NB4 (cell line): ENCODE results near the gene TFF2.

ENCODE experiments used
- POLR2A ChIP-seq: IDR thresholded peaks from 2 replicates; pipeline ENCODE4 v1.6.1; 2011; ENCODE audit warnings: mild to moderate bottlenecking; ENCODE audit not compliant: insufficient read length; ENCODE audit errors: extremely low read depth
- TF ChIP-seq, protein P1 (sequence below): IDR thresholded peaks from one replicate; pipeline ENCODE4 v1.5.1; 2012; ENCODE audit warnings: low read depth, low read length

DNA sequence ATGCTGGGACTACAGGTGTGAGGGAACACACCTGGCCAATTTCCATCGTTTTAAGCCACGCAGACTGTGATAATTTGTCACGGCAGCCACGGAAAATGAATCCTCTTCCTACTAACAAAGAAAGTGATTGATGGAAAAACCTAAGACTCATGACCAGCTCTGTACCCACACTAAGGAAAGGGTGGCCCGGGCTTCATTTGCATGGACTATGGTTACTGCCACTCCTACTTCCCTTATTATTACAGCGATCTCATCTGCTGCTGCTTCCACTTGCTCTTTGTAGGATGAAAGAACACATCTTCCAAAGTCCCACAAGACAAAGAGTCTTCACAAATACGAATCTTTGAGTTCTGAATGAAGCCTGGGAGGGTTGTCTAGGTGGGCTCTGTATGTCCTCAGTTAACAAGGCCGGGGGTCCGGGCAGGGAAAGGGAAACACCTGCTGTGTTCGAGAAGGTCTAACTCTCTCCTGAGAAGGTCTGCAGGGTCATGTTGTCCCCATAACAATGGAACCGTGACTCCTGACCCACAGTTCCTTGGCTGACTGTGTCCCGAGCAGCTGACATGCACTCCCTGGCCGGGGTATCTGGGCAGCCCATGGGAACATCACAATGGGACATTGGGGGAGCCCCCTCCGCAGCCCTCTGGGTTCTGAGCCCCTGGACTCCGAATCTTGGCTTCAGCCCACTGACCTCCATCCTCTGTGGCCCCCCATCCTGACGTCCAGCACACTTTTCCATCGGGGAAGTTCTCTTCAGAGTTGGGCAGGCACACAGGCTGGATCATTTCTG, 28.8 kb upstream of the TFF2 start:
- TF ChIP-seq, protein P1, sequence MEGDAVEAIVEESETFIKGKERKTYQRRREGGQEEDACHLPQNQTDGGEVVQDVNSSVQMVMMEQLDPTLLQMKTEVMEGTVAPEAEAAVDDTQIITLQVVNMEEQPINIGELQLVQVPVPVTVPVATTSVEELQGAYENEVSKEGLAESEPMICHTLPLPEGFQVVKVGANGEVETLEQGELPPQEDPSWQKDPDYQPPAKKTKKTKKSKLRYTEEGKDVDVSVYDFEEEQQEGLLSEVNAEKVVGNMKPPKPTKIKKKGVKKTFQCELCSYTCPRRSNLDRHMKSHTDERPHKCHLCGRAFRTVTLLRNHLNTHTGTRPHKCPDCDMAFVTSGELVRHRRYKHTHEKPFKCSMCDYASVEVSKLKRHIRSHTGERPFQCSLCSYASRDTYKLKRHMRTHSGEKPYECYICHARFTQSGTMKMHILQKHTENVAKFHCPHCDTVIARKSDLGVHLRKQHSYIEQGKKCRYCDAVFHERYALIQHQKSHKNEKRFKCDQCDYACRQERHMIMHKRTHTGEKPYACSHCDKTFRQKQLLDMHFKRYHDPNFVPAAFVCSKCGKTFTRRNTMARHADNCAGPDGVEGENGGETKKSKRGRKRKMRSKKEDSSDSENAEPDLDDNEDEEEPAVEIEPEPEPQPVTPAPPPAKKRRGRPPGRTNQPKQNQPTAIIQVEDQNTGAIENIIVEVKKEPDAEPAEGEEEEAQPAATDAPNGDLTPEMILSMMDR = no peak
- no peak for TF ChIP-seq POLR2A
